IMR-90 (cell line): Measurements from ENCODE around the gene SH2B2. TPM values are rescaled to one million over a fixed set of nuclear protein-coding genes. Genes with fewer than 3 reads are reported as not detected.

Source experiments
- ATAC-seq: fragments of 200-7000 bp; cut with Tn5 transposase; 2 replicates; pipeline ENCODE4 v1.9.1; 2020; ENCODE audit warnings: low read depth, mild to moderate bottlenecking, moderate library complexity
- BruUV-seq: library from RNA; stranded (reverse); fragments of 400-500 nt; replicated peaks from 2 replicates; lab custom pipeline; 2021; lab: Mats Ljungman, UMichigan
- CTCF ChIA-PET: fragments of 300-600 bp; formaldehyde crosslinking; extraction: SDS; loops from one replicate; lab custom pipeline; 2021; ENCODE audit warnings: antibody characterized with exemption; lab: Yijun Ruan, JAX
- POLR2A ChIA-PET: fragments of 300-600 bp; sonication (Branson Sonifier 250); formaldehyde crosslinking; loops from one replicate; lab custom pipeline; 2022; ENCODE audit warnings: antibody characterized with exemption; ENCODE audit not compliant: unreplicated experiment; lab: Charles Lee
- DNase-seq: peaks from one replicate; pipeline ENCODE4 v3.0.0; 2013
- H2AFZ ChIP-seq: replicated peaks from 2 replicates; pipeline ENCODE3; 2013; ENCODE audit warnings: low read length, mild to moderate bottlenecking; ENCODE audit not compliant: poor library complexity
- H2AK5ac ChIP-seq: 2 replicates; pipeline ENCODE4 v1.6.1; 2013; ENCODE audit warnings: low read depth, low read length, inconsistent platforms
- H2AK9ac ChIP-seq: replicated peaks from 2 replicates; pipeline ENCODE3; 2013; ENCODE audit warnings: mild to moderate bottlenecking, low read depth, low read length, moderate library complexity; ENCODE audit not compliant: poor library complexity
- H2BK120ac ChIP-seq: 2 replicates; pipeline ENCODE4 v1.6.1; 2013; ENCODE audit warnings: low read depth, low read length, inconsistent platforms
- H2BK15ac ChIP-seq: 3 replicates; pipeline ENCODE4 v1.6.1; 2013; ENCODE audit warnings: low read depth, low read length, inconsistent platforms
- H2BK20ac ChIP-seq: 2 replicates; pipeline ENCODE4 v1.6.1; 2013; ENCODE audit warnings: low read depth, mild to moderate bottlenecking, inconsistent platforms, low read length, moderate library complexity
- H2BK5ac ChIP-seq: 2 replicates; pipeline ENCODE4 v1.6.1; 2013; ENCODE audit warnings: mild to moderate bottlenecking, low read depth, low read length, inconsistent platforms; ENCODE audit not compliant: poor library complexity, severe bottlenecking
- H3K14ac ChIP-seq: replicated peaks from 2 replicates; pipeline ENCODE4 v1.6.1; 2013; ENCODE audit warnings: low read depth, low read length, inconsistent platforms
- H3K18ac ChIP-seq: 2 replicates; pipeline ENCODE4 v1.6.1; 2013; ENCODE audit warnings: low read depth, low read length, control low read depth
- H3K23ac ChIP-seq: 2 replicates; pipeline ENCODE4 v1.6.1; 2013; ENCODE audit warnings: low read depth, low read length, inconsistent platforms
- H3K27ac ChIP-seq: 2 replicates; pipeline ENCODE4 v1.5.1; 2013; ENCODE audit warnings: mild to moderate bottlenecking, control low read depth, low read length; ENCODE audit not compliant: insufficient read depth
- H3K27me3 ChIP-seq: 2 replicates; pipeline ENCODE4 v1.6.1; 2013; ENCODE audit warnings: low read length; ENCODE audit not compliant: control insufficient read depth, insufficient read depth
- H3K36me3 ChIP-seq: 2 replicates; pipeline ENCODE4 v1.6.1; 2013; ENCODE audit warnings: low read length, mixed read lengths; ENCODE audit not compliant: control insufficient read depth, insufficient read depth
- H3K4ac ChIP-seq: 2 replicates; pipeline ENCODE4 v1.6.1; 2013; ENCODE audit warnings: low read depth, low read length, inconsistent platforms
- H3K4me1 ChIP-seq: 2 replicates; pipeline ENCODE4 v1.6.1; 2013; ENCODE audit warnings: low read length, mixed read lengths; ENCODE audit not compliant: control insufficient read depth, insufficient read depth
- H3K4me2 ChIP-seq: 2 replicates; pipeline ENCODE4 v1.6.1; 2013; ENCODE audit warnings: low read depth, mild to moderate bottlenecking, control low read depth, low read length, moderate library complexity
- H3K4me3 ChIP-seq: 2 replicates; pipeline ENCODE4 v1.5.1; 2013; ENCODE audit warnings: low read depth, mild to moderate bottlenecking, control low read depth, low read length, moderate library complexity; ENCODE audit not compliant: insufficient read depth
- H3K56ac ChIP-seq: 2 replicates; pipeline ENCODE4 v1.6.1; 2013; ENCODE audit warnings: low read length, inconsistent platforms; ENCODE audit not compliant: insufficient read depth; ENCODE audit errors: extremely low read depth
- H3K79me1 ChIP-seq, 2 experiments: 2 replicates each; pipeline ENCODE4 v1.6.1; 2013; ENCODE audit warnings: low read length in 2 of 2, inconsistent platforms in 1 of 2, low read depth in 1 of 2
- H3K9ac ChIP-seq: 2 replicates; pipeline ENCODE4 v1.6.1; 2013; ENCODE audit warnings: low read depth, low read length, control low read depth
- H3K9me1 ChIP-seq: 2 replicates; pipeline ENCODE4 v1.6.1; 2013; ENCODE audit warnings: low read length, inconsistent platforms; ENCODE audit not compliant: insufficient read depth
- H3K9me3 ChIP-seq: 2 replicates; pipeline ENCODE4 v1.6.1; 2013; ENCODE audit warnings: low read length; ENCODE audit not compliant: control insufficient read depth, insufficient read depth
- H4K20me1 ChIP-seq: 2 replicates; pipeline ENCODE4 v1.6.1; 2013; ENCODE audit warnings: low read length, inconsistent platforms; ENCODE audit not compliant: insufficient read depth
- H4K5ac ChIP-seq: 2 replicates; pipeline ENCODE4 v1.6.1; 2013; ENCODE audit warnings: mild to moderate bottlenecking, low read depth, low read length, control low read depth
- H4K8ac ChIP-seq, 2 experiments: 2 replicates each; pipeline ENCODE4 v1.6.1; 2013; ENCODE audit warnings: low read depth in 2 of 2, low read length in 2 of 2, control low read depth in 1 of 2, inconsistent platforms in 1 of 2
- H4K91ac ChIP-seq: 2 replicates; pipeline ENCODE4 v1.6.1; 2013; ENCODE audit warnings: low read depth, low read length, inconsistent platforms; ENCODE audit not compliant: insufficient read depth
- BHLHE40 ChIP-seq: fragments of 150-350 bp; IDR thresholded peaks from 2 replicates; pipeline ENCODE4 v1.6.1; 2016; ENCODE audit warnings: mild to moderate bottlenecking, low read depth, low read length
- CEBPB ChIP-seq: IDR thresholded peaks from 2 replicates; pipeline ENCODE4 v1.6.1; 2012; ENCODE audit warnings: low read depth, low read length, improper control_type of control experiment
- MXI1 ChIP-seq: IDR thresholded peaks from 2 replicates; pipeline ENCODE4 v1.6.1; 2012; ENCODE audit warnings: low read depth, mild to moderate bottlenecking, low read length, moderate library complexity, borderline replicate concordance
- NFE2L2 ChIP-seq: fragments of 150-350 bp; IDR thresholded peaks from 2 replicates; pipeline ENCODE4 v1.6.1; 2016; ENCODE audit warnings: low read depth, mild to moderate bottlenecking, low read length
- POLR2A ChIP-seq: IDR thresholded peaks from 2 replicates; pipeline ENCODE4 v1.6.1; 2012; ENCODE audit warnings: mild to moderate bottlenecking, low read depth, low read length
- RFX5 ChIP-seq: IDR thresholded peaks from 2 replicates; pipeline ENCODE4 v1.8.0; 2012; ENCODE audit warnings: low read depth, mild to moderate bottlenecking, low read length, moderate library complexity
- SMC3 ChIP-seq: fragments of 150-350 bp; IDR thresholded peaks from 2 replicates; pipeline ENCODE4 v1.6.1; 2016; ENCODE audit warnings: low read depth, mild to moderate bottlenecking, antibody characterized with exemption, low read length, moderate library complexity
- USF2 ChIP-seq: fragments of 150-350 bp; IDR thresholded peaks from 2 replicates; pipeline ENCODE4 v1.6.1; 2017; ENCODE audit warnings: mild to moderate bottlenecking, antibody characterized with exemption, low read length, low read depth
- WGBS, 2 experiments: methylation state at CpG; one replicate each; pipeline versions ENCODE4 v1.1.5 to v1.1.7; 2013; ENCODE audit warnings: missing lambda C conversion rate in 2 of 2; ENCODE audit not compliant: insufficient read length in 1 of 2; ENCODE audit errors: extremely low coverage in 2 of 2; 5-methylcytosine and 5-hydroxymethylcytosine counted together
- dilution Hi-C: fragments of 300-500 bp; cut with HindIII; formaldehyde crosslinking; loops from one replicate; pipeline ENCODE4 v1.14.3; 2018; ENCODE audit warnings: low sequenced_read_pairs; ENCODE audit not compliant: unreplicated experiment
- in situ Hi-C: fragments of 300-500 bp; cut with MboI; formaldehyde crosslinking; loops from 3 replicates; pipeline ENCODE4 v1.14.3; 2019; ENCODE audit warnings: low sequenced_read_pairs, inconsistent platforms, mixed read lengths
- intact Hi-C: fragments of 100-400 bp; cut with micrococcal nuclease; formaldehyde crosslinking; loops from 2 replicates; pipeline ENCODE4 v1.10.0; 2022
- polyA plus RNA-seq, 3 experiments: library from polyadenylated mRNA; depleted of rRNA; stranded (reverse); fragments of >200 nt; gene quantifications; 2 replicates each; pipeline ENCODE4 v1.2.3, GENCODE V29; 2012; ENCODE audit warnings: low replicate concordance in 1 of 3
- total RNA-seq: library from RNA; depleted of rRNA; stranded (reverse); fragments of >200 nt; gene quantifications from 2 replicates; pipeline ENCODE4 v1.2.3, GENCODE V29; 2012

SH2B2 gene
- total and polyA plus RNA-seq, 2 of the 4 experiments (the other 2 are of a cell fraction) = 0.36 to 0.99 TPM

GRCh38 chr7:102297487-102298218 is 11.0 kb downstream of the SH2B2 start:
- dilution Hi-C loops (no loop called here), in situ Hi-C loops (no loop called here), intact Hi-C loops (no loop called here)
- Histone ChIP-seq H3K79me1 (no peaks in the 10 kb centered on the region), H3K27me3 (peaks cover 4% of the 10 kb centered on the region; the same call in 1 of the 2 replicates), H3K14ac (no peak overlapping the region), H2BK15ac (no peak overlapping the region), H3K4ac (no peak overlapping the region), H3K4me3 (no peak overlapping the region), H4K8ac (no peak overlapping the region), H3K4me1 (no peaks in the 10 kb centered on the region), H2BK5ac (no peak overlapping the region), H3K23ac (no peak overlapping the region), H3K9ac (no peak overlapping the region), H2AK5ac (no peak overlapping the region), H4K91ac (no peak overlapping the region), H2BK120ac (no peak overlapping the region), H4K20me1 (no peaks in the 10 kb centered on the region; the same call in 1 of the 2 replicates), H4K5ac (no peak overlapping the region), H3K56ac (no peak overlapping the region), H3K9me3 (no peaks in the 10 kb centered on the region), H3K27ac (no peak overlapping the region), H2AFZ (no peak overlapping the region), H2BK20ac (no peak overlapping the region), H3K36me3 (no peaks in the 10 kb centered on the region), H3K4me2 (no peak overlapping the region), H2AK9ac (no peak overlapping the region), H3K18ac (no peak overlapping the region), H3K9me1 (no peaks in the 10 kb centered on the region)
- DNase-seq = no peak
- CTCF ChIA-PET = no interaction called here
- no TSS peak for BruUV-seq
- POLR2A ChIA-PET = no interaction called here
- WGBS, 2 experiments = 100% methylated on average over 4 of the region's 10 CpGs; no CpG with 5 or more reads in 1 of the 2 experiments
- no peak for ATAC-seq
- TF ChIP-seq MXI1 (no peak), NFE2L2 (no peak), SMC3 (no peak), USF2 (no peak), RFX5 (no peak), BHLHE40 (no peak), CEBPB (no peak), POLR2A (no peak)
